Suppressor macrophage (primary cell): Measurements from ENCODE around the gene MELTF.

Source experiments
- DNase-seq, 4 experiments: peaks; one replicate each; pipeline ENCODE4 v3.0.0-alpha.2; 2020 to 2022

Gene MELTF

DNA sequence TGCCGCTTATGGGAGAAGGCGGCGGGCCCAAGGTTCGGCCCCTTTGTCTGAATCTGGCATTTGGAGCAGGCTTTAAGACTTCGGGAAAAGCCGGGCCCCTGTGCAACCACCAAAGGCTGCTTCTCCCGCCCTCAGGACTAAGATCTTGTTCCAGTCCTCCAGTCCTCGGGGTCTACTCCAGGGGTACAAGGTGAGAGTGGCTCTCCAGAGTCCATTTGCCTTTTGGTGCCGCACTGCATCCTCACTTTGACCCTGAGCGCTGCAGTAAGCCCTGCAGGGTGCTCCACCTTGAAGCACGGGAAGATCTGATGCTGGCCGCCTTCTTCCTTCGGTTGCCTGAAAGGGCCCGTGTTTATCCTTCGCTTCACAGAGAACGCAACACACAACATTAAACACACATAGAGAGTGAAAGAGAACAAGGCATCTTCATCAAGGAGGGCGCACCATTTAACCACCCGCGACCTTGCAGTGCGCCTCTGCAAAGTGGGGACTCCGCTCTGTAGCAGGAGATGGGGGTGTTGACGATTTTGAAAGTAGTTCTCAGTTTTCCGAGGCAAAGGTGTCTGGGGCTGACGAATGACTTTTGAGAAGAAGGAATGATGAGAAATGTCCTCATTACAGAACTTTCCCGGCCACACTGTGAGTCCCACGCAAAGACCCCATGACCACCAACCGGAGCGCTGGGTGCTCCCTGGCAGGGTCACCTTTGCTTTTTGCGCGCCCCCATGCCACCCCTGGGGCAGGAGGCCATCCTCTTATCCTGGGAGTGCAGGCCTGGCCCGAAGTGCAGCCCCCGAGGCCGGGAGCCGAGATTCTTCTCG is 62.0 kb downstream of the MELTF start:
- DNase-seq = no peak

DNA sequence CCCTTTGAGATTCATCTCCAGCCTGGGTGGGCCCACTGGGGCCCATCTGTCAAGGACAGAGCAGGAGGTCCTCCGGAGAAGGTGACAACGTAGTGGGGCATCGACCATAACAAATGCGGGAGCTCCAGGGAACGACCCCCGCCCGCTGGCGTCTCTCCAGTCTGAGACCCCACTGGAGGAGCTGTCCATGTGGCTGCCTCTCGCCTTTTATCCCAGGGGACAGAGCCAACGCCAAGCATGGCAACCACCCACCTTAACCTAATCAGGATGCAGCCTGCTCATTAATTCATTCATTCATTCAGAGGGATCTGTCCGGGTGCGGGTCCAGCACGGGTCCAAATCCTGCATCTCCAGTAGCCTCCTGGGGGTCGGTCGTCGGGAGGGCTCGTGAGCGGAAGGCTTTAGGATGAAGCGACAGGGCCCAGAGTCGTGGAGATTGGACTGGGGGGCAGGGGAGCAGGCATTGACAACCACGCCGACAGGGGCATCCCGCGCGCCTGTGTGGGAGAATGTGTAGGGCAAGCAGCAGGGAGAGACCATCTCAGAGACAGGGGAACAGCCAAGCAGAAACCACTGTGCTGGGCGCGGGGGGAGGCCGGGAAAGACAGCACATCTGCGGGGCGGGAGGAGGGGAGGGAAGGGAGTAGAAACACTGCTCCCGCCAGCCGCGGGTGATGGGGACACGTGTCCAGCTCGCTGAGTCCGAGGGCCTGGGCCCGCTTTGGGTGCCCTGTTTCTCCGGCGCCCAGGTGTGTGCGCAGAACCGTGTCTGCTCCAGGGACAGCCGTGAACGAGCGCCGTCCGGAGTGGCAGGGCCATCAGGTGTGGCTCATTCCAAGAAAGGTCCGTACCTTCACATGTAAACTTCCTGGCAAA is 62.9 kb downstream of the MELTF start:
- DNase-seq = no peak

DNA sequence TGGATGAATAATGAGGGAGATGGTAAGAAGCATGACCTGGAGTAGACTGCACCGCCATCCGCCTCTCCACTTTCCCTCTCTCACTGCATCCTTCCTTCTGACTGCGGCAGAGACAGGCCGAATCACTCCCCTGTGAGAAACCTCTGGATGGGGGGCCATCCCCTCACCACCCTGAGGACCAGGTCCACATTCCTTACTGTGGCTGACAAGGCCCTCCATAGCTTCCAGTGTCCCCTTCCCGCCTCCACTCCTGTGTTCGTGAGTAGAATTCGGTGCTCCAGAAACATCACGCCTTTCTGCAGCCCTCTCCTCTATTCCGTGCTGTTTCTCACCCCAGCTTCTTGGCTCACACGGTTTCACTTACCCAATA is 63.8 kb downstream of the MELTF start:
- no peak for DNase-seq

DNA sequence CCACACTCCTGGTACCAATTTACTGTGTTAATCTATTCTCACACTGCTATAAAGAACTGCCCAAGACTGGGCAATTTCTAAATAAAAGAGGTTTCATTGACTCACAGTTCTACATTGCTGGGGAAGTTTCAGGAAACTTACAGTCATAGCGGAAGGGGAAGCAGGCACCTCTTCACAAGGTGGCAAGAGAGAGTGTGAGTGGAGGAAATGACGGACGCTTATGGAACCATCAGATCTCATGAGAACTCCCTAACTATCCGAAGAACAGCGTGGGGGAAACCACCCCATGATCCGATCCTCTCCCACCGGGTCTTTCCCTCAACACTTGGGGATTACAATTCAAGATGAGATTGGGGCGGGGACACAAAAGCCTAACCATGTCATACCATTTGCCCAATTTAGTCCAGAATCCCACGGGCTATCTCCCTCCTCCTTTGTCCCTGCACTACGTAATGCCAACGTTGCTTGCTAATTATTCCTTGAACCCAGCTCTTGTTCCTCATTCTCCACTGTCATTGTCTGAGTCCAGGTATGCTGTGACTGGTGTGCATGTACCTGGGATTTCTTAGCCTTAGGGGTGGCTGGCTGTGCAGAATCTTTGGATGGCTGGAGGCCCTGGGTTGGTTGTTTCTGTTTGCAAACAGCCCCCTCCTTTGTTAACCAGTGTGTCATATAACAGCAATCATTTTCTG is 64.4 kb downstream of the MELTF start:
- DNase-seq = no peak

DNA sequence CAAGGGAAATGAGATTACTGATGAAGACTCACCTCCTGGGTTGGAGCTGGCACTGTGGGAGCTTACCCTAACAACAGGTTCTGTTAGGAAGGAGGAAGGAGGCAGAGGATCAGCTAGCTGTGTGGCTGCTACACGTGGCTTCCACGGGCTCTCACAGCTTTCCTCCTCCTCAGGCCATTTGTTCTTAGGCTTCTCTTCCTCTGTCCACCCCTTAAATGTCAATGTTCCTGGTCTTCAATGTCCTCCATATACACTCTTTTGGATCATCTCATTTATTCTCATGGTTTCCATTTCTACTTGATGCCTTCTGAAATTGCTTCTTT is 66.0 kb downstream of the MELTF start:
- no peak for DNase-seq

DNA sequence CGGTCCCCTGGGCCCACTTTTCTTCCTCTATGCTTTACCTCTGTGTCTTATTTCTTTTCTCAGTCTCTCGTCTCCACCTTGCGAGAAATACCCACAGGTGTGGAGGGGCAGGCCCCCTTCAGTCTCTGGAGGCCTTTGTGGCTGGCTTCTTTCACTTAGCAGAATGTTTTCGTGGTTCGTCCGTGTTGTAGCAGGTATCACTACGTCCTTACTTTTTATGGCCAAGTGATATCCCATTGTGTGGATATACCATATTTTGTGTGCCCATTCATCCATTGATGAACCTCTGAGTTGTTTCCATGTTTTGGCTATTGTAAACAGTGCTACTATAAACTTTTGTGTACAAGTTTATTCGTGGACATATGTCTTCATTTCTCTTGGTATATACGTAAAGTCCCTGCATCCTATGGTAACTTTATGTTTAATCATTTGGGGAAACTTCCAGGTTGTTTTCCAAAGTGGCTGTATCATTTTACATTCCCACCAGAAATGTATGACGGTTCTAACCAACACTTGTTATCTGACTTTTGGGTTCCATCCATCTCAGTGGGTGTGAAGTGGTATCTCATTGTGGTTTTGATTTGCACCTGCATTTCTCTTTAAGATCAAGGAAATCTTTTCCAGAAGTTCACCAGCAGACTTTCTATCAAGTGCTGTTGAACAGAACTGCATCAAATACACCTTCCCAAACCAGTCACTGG is 66.5 kb downstream of the MELTF start:
- no peak for DNase-seq

DNA sequence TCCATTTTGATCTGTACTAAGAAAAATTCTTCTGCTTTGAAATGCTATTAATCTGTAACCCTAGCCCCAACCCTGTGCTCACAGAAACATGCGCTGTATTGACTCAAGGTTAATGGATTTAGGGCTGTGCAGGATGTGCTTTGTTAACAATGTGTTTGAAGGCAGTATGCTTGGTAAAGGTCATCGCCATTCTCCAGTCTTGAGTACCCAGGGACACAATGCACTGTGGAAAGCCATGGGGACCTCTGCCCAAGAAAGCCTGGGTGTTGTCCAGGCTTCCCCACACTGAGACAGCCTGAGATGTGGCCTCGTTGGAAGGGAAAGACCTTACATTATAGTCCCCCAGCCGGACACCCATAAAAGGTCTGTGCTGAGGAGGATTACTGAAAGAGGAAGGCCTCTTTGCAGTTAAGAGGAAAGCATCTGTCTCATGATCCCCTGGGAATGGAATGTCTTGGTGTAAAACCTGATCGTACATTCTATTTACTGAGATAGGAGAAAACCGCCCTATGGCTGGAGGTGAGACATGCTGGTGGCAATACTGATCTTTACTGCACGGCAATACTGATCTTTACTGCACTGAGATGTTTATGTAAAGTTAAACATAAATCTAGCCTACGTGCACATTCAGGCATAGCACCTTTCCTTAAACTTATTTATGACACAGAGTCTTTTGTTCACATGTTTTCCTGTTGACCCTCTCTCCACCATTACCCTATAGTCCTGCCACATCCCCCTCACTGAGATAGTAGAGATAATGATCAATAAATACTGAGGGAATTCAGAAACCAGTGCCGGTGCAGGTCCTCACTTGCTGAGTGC is 67.3 kb downstream of the MELTF start:
- no peak for DNase-seq

DNA sequence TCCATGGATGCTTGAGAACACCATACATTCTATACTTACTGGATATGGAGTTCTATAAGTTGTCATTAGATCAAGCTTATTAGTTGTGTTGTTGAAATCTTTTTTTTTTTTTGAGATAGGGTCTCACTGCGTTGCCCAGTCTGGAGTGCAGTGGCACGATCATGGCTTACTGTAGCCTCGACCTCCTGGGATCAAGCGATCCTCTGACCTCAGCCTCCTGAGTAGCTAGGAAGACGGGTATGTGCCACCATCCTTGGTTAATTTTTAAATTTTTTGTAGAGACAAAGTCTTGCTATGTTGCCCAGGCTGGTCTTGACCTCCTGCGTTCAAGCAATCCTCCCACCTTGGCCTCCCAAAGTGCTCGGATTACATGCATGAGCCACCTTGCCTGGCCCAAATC is 74.8 kb downstream of the MELTF start:
- DNase-seq = no peak
